ENCODE results near the gene GMDS. TPM values are rescaled to one million over a fixed set of nuclear protein-coding genes. Genes with fewer than 3 reads are reported as not detected.

Gene GMDS
- total and polyA plus RNA-seq, 2 of the 4 experiments (the other 2 are of a cell fraction) = 7.3 to 21.9 TPM

- Histone ChIP-seq H3K4me3 (ENCODE audit: insufficient read depth, low read depth, low read length) (no peak overlapping the region), H3K23ac (ENCODE audit: low read depth, low read length) (no peak overlapping the region), H3K9ac (ENCODE audit: low read depth, low read length) (no peak overlapping the region), H3K36me3 (ENCODE audit: control insufficient read depth, insufficient read depth, low read length) (no peaks in the 10 kb centered on the region), H3K27ac (ENCODE audit: insufficient read depth, low read length) (no peak overlapping the region), H4K8ac (ENCODE audit: low read depth in 2 of 2, low read length in 2 of 2) (no peak overlapping the region), H3K18ac (ENCODE audit: low read depth, low read length) (no peak overlapping the region), H2BK20ac (ENCODE audit: low read depth, low read length) (no peak overlapping the region), H3K9me1 (ENCODE audit: insufficient read depth, low read length) (peaks cover 2% of the 10 kb centered on the region; the same call in 1 of the 2 replicates), H3K4me1 (ENCODE audit: control insufficient read depth, insufficient read depth, low read length) (peaks cover 11% of the 10 kb centered on the region), H2AFZ (replicated peaks; ENCODE audit: low read length, poor library complexity) (no peak overlapping the region), H4K91ac (ENCODE audit: insufficient read depth, low read depth, low read length) (no peak overlapping the region), H2AK5ac (ENCODE audit: low read depth, low read length) (no peak overlapping the region), H2AK9ac (replicated peaks; ENCODE audit: low read depth, low read length, poor library complexity) (no peak overlapping the region), H3K4ac (ENCODE audit: low read depth, low read length) (no peak overlapping the region), H2BK5ac (ENCODE audit: low read depth, low read length, poor library complexity, severe bottlenecking) (no peak overlapping the region), H3K4me2 (ENCODE audit: low read depth, low read length) (no peak overlapping the region), H3K56ac (ENCODE audit: extremely low read depth, insufficient read depth, low read length) (no peak overlapping the region), H3K14ac (replicated peaks; ENCODE audit: low read depth, low read length) (no peak overlapping the region), H4K20me1 (ENCODE audit: insufficient read depth, low read length) (no peaks in the 10 kb centered on the region), H4K5ac (ENCODE audit: low read depth, low read length) (no peak overlapping the region), H3K79me1 (ENCODE audit: low read depth in 1 of 2, low read length in 2 of 2) (no peaks in the 10 kb centered on the region), H3K27me3 (ENCODE audit: control insufficient read depth, insufficient read depth, low read length) (no peaks in the 10 kb centered on the region), H3K9me3 (ENCODE audit: control insufficient read depth, insufficient read depth, low read length) (no peaks in the 10 kb centered on the region), H2BK120ac (ENCODE audit: low read depth, low read length) (no peak overlapping the region), H2BK15ac (ENCODE audit: low read depth, low read length) (no peak overlapping the region)
- CTCF ChIA-PET = interaction anchor here (1.4 kb wide), 1 partner anchor 17 kb away, joined by 4 read pairs; no protein-coding TSS in a partner anchor
- BruUV-seq (replicated peaks) = no TSS peak
- WGBS, 2 experiments (ENCODE audit: extremely low coverage in 2 of 2, insufficient read length in 1 of 2) = no CpG with 5 or more reads among the region's 3 CpGs
- in situ Hi-C loops (cut with MboI; ENCODE audit: low sequenced_read_pairs) = no loop called here
- dilution Hi-C loops (cut with HindIII; ENCODE audit: low sequenced_read_pairs, unreplicated experiment) = no loop called here
- no peak for TF ChIP-seq RAD21 (IDR thresholded peaks at IDR 0.05; ENCODE audit: low read length)
- TF ChIP-seq POLR2A (IDR thresholded peaks at IDR 0.05; ENCODE audit: low read depth, low read length) = no peak
- TF ChIP-seq RFX5 (IDR thresholded peaks at IDR 0.05; ENCODE audit: low read depth, low read length) = no peak
- no peak for TF ChIP-seq CTCF (conservative IDR thresholded peaks at IDR 0.05; ENCODE audit: low read depth, low read length)
- no peak for TF ChIP-seq CEBPB (IDR thresholded peaks at IDR 0.05; ENCODE audit: low read depth, low read length)
- no peak for TF ChIP-seq RCOR1 (IDR thresholded peaks at IDR 0.05; ENCODE audit: insufficient replicate concordance, low read length)
- no peak for TF ChIP-seq FOS (IDR thresholded peaks at IDR 0.05; ENCODE audit: low read depth, low read length)
- no peak for TF ChIP-seq NFE2L2 (IDR thresholded peaks at IDR 0.05; ENCODE audit: low read depth, low read length)
- no peak for TF ChIP-seq BHLHE40 (IDR thresholded peaks at IDR 0.05; ENCODE audit: low read depth, low read length)
- no peak for TF ChIP-seq CHD1 (IDR thresholded peaks at IDR 0.05; ENCODE audit: low read depth, low read length)
- no peak for TF ChIP-seq USF2 (IDR thresholded peaks at IDR 0.05; ENCODE audit: low read depth, low read length)
- TF ChIP-seq ELK1 (IDR thresholded peaks at IDR 0.05; ENCODE audit: borderline replicate concordance, low read depth, low read length) = no peak
- no peak for TF ChIP-seq MAZ (IDR thresholded peaks at IDR 0.05; ENCODE audit: borderline replicate concordance, low read depth, low read length)
- TF ChIP-seq SMC3 (IDR thresholded peaks at IDR 0.05; ENCODE audit: low read depth, low read length) = no peak
- no peak for TF ChIP-seq MAFK (IDR thresholded peaks at IDR 0.05; ENCODE audit: low read depth, low read length)
- no peak for TF ChIP-seq MXI1 (IDR thresholded peaks at IDR 0.05; ENCODE audit: borderline replicate concordance, low read depth, low read length)
- no peak for DNase-seq
- no peak for ATAC-seq (ENCODE audit: low read depth)
- POLR2A ChIA-PET (ENCODE audit: unreplicated experiment) = no interaction called here
- intact Hi-C loops (cut with micrococcal nuclease) = no loop called here
Measured at GRCh38 chr6:1819007-1819406, 426.4 kb downstream of the GMDS start.
